DND-41 (cell line): Measurements from ENCODE around the gene ADIRF.

Source experiments
- ATAC-seq: fragments of 200-7000 bp; cut with Tn5 transposase; 3 replicates; pipeline ENCODE4 v1.9.1; 2021; ENCODE audit warnings: low read depth; ENCODE audit not compliant: insufficient read depth
- DNase-seq: peaks from one replicate; pipeline ENCODE4 v3.0.0-alpha.2; 2020
- H2AFZ ChIP-seq: 2 replicates; pipeline ENCODE4 v1.6.0; 2012; ENCODE audit warnings: low read depth, low read length
- H3K27ac ChIP-seq: 2 replicates; pipeline ENCODE4 v1.5.1; 2012; ENCODE audit warnings: low read length, inconsistent platforms
- H3K27me3 ChIP-seq: fragments of 200-600 bp; sonication (generic); 2 replicates; pipeline ENCODE4 v1.6.0; 2012; ENCODE audit warnings: low read length, mild to moderate bottlenecking, inconsistent platforms; ENCODE audit not compliant: insufficient read depth, poor library complexity
- H3K36me3 ChIP-seq: 2 replicates; pipeline ENCODE4 v1.5.1; 2012; ENCODE audit warnings: low read length, inconsistent platforms; ENCODE audit not compliant: insufficient read depth
- H3K4me1 ChIP-seq: 2 replicates; pipeline ENCODE4 v1.5.1; 2012; ENCODE audit warnings: mild to moderate bottlenecking, low read length; ENCODE audit not compliant: insufficient read depth
- H3K4me2 ChIP-seq: 2 replicates; pipeline ENCODE4 v1.6.0; 2012; ENCODE audit warnings: mild to moderate bottlenecking, moderate library complexity, low read length, inconsistent platforms; ENCODE audit not compliant: insufficient read depth
- H3K4me3 ChIP-seq, 2 experiments: fragments of 200-600 bp in 1 of 2; shearing (Covaris generic) in 1 of 2; 2 replicates each; pipeline ENCODE4 v1.5.1; 2012 to 2016; ENCODE audit warnings: inconsistent platforms in 2 of 2, low read length in 2 of 2, mild to moderate bottlenecking in 2 of 2, low read depth in 1 of 2, moderate library complexity in 1 of 2
- H3K79me2 ChIP-seq: 2 replicates; pipeline ENCODE4 v1.6.0; 2012; ENCODE audit warnings: low read length, inconsistent platforms; ENCODE audit not compliant: insufficient read depth
- H3K9ac ChIP-seq: 2 replicates; pipeline ENCODE4 v1.6.0; 2012; ENCODE audit warnings: low read depth, mild to moderate bottlenecking, inconsistent platforms, low read length, moderate library complexity
- H3K9me3 ChIP-seq: 2 replicates; pipeline ENCODE4 v1.5.1; 2012; ENCODE audit warnings: low read length, moderate library complexity, mild to moderate bottlenecking, inconsistent platforms; ENCODE audit not compliant: insufficient read depth, severe bottlenecking
- H4K20me1 ChIP-seq: 2 replicates; pipeline ENCODE4 v1.6.0; 2012; ENCODE audit warnings: low read length; ENCODE audit not compliant: insufficient read depth
- EZH2 ChIP-seq: IDR thresholded peaks from 3 replicates; pipeline ENCODE4 v1.6.1; 2012; ENCODE audit warnings: borderline replicate concordance, low read depth, mild to moderate bottlenecking, moderate library complexity, low read length, inconsistent platforms; ENCODE audit not compliant: severe bottlenecking
- TF ChIP-seq, protein P1 (sequence below): IDR thresholded peaks from 2 replicates; pipeline ENCODE4 v1.5.1; 2012; ENCODE audit warnings: borderline replicate concordance, low read length, moderate library complexity, mild to moderate bottlenecking; ENCODE audit not compliant: poor library complexity, severe bottlenecking; ENCODE audit errors: extremely low read depth

Gene ADIRF

DNA sequence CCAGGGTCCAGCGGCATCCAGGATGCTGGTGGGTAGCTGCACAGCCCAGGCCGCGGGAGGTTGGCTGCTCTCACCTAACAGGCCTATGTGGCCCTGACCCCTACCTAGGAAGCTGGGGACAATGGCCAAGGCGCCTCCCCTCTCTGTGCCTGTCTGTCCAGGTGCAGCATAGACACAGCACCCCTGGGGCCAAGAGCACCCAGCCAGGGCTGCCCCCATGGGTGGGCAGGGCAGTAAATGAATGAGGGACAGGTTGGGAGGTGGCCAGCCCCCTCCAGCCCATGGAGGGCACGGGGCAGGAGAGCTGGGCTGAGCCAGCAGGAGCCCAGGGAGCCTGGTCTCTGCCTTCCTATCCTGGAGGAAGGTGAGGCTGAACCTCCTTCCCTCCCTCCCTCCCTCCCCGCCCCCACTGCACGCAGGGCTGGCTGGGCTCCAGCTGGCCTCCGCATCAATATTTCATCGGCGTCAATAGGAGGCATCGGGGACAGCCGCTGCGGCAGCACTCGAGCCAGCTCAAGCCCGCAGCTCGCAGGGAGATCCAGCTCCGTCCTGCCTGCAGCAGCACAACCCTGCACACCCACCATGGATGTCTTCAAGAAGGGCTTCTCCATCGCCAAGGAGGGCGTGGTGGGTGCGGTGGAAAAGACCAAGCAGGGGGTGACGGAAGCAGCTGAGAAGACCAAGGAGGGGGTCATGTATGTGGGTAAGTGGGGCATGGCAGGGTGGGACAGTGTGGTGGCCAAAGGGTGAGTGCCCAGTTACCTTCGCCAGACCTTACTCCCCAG is 10.0 kb upstream of the ADIRF start, which contains the start of gene SNCG:
Gene SNCG (plus strand): TSS at position 484 of the 785 bp plus-strand sequence. CDS start 99 bp downstream, at position 583.
- no peak for DNase-seq
- Histone ChIP-seq H3K27ac (no peak within 1 kb of the TSS), H3K4me2 (no peak within 1 kb of the TSS), H3K4me1 (no peaks in the 10 kb centered on the region), H2AFZ (no peak within 1 kb of the TSS), H3K79me2 (no peaks in the 10 kb centered on the region), H3K9ac (no peak within 1 kb of the TSS), H3K9me3 (no peaks in the 10 kb centered on the region), H4K20me1 (no peaks in the 10 kb centered on the region; the same call in 1 of the 2 replicates), H3K4me3 (no peak within 1 kb of the TSS), H3K27me3 (no peaks in the 10 kb centered on the region), H3K36me3 (no peaks in the 10 kb centered on the region)
- ATAC-seq, result no peak
- TF ChIP-seq, protein P1, sequence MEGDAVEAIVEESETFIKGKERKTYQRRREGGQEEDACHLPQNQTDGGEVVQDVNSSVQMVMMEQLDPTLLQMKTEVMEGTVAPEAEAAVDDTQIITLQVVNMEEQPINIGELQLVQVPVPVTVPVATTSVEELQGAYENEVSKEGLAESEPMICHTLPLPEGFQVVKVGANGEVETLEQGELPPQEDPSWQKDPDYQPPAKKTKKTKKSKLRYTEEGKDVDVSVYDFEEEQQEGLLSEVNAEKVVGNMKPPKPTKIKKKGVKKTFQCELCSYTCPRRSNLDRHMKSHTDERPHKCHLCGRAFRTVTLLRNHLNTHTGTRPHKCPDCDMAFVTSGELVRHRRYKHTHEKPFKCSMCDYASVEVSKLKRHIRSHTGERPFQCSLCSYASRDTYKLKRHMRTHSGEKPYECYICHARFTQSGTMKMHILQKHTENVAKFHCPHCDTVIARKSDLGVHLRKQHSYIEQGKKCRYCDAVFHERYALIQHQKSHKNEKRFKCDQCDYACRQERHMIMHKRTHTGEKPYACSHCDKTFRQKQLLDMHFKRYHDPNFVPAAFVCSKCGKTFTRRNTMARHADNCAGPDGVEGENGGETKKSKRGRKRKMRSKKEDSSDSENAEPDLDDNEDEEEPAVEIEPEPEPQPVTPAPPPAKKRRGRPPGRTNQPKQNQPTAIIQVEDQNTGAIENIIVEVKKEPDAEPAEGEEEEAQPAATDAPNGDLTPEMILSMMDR, result no peak
- TF ChIP-seq EZH2, result no peak

GRCh38 chr10:86958901-86959736 is 9.2 kb upstream of the ADIRF start:
- Histone ChIP-seq H4K20me1 (no peaks in the 10 kb centered on the region; the same call in 1 of the 2 replicates), H3K36me3 (no peaks in the 10 kb centered on the region), H3K27ac (no peak overlapping the region), H3K4me3 (no peak overlapping the region), H3K4me2 (no peak overlapping the region), H3K27me3 (no peaks in the 10 kb centered on the region), H3K9ac (no peak overlapping the region), H3K79me2 (no peaks in the 10 kb centered on the region), H2AFZ (no peak overlapping the region), H3K9me3 (no peaks in the 10 kb centered on the region), H3K4me1 (no peaks in the 10 kb centered on the region)
- DNase-seq (no peak), ATAC-seq (no peak)
- TF ChIP-seq, protein P1, result no peak
- TF ChIP-seq EZH2, result no peak

DNA sequence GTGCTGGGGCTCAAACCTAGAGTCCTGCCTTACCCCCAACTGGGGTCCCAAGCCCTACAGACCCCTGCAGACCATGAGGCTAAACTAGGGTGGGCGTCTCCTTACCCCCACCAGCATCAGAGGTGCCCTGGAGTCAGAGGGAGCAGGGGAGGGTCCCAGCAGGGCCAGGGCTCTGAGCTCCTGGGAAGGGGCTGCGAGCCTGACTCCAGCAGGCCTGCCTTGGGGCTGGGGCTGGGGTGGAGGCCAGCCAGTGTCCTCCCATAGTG is 8.6 kb upstream of the ADIRF start:
- Histone ChIP-seq H3K9me3 (no peaks in the 10 kb centered on the region), H3K27ac (no peak overlapping the region), H2AFZ (no peak overlapping the region), H3K79me2 (no peaks in the 10 kb centered on the region), H3K36me3 (no peaks in the 10 kb centered on the region), H4K20me1 (no peaks in the 10 kb centered on the region; the same call in 1 of the 2 replicates), H3K27me3 (no peaks in the 10 kb centered on the region), H3K4me1 (no peaks in the 10 kb centered on the region), H3K9ac (no peak overlapping the region), H3K4me3 (no peak overlapping the region), H3K4me2 (no peak overlapping the region)
- no peak for DNase-seq
- ATAC-seq, result no peak
- TF ChIP-seq, protein P1, result no peak
- TF ChIP-seq EZH2, result no peak
